ENCODE results near the gene RPL39L.

GRCh38 chr3:187107989-187108388, 31.3 kb downstream of the RPL39L start:
- TF ChIP-seq, protein P1, sequence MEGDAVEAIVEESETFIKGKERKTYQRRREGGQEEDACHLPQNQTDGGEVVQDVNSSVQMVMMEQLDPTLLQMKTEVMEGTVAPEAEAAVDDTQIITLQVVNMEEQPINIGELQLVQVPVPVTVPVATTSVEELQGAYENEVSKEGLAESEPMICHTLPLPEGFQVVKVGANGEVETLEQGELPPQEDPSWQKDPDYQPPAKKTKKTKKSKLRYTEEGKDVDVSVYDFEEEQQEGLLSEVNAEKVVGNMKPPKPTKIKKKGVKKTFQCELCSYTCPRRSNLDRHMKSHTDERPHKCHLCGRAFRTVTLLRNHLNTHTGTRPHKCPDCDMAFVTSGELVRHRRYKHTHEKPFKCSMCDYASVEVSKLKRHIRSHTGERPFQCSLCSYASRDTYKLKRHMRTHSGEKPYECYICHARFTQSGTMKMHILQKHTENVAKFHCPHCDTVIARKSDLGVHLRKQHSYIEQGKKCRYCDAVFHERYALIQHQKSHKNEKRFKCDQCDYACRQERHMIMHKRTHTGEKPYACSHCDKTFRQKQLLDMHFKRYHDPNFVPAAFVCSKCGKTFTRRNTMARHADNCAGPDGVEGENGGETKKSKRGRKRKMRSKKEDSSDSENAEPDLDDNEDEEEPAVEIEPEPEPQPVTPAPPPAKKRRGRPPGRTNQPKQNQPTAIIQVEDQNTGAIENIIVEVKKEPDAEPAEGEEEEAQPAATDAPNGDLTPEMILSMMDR (IDR thresholded peaks at IDR 0.05; ENCODE audit: borderline replicate concordance, extremely low read depth, low read length, poor library complexity, severe bottlenecking) = no peak
- no peak for TF ChIP-seq EZH2 (IDR thresholded peaks at IDR 0.05; ENCODE audit: borderline replicate concordance, low read depth, low read length, severe bottlenecking)
